GM12878 (cell line): ENCODE data around the gene ADGRG2. TPM values are rescaled to one million over a fixed set of nuclear protein-coding genes. Genes with fewer than 3 reads are reported as not detected.

Experiments
- ATAC-seq: fragments of 200-7000 bp; cut with Tn5 transposase; 3 replicates; pipeline ENCODE4 v1.9.1; 2020; ENCODE audit warnings: mild to moderate bottlenecking, moderate library complexity
- BruUV-seq: library from RNA; stranded (reverse); fragments of 400-500 nt; replicated peaks from 2 replicates; lab custom pipeline; 2021; lab: Mats Ljungman, UMichigan
- CTCF ChIA-PET: fragments of 300-600 bp; sonication (Branson Sonifier 250); formaldehyde crosslinking; extraction: SDS; loops from one replicate; lab custom pipeline; 2021; ENCODE audit warnings: inconsistent platforms; lab: Yijun Ruan, JAX
- POLR2A ChIA-PET: fragments of 350-600 bp; formaldehyde crosslinking; extraction: SDS; loops from one replicate; lab custom pipeline; 2021; ENCODE audit warnings: inconsistent platforms; lab: Charles Lee
- RAD21 ChIA-PET: fragments of 300-600 bp; sonication (Branson Sonifier 250); formaldehyde crosslinking; loops from one replicate; lab custom pipeline; 2023; ENCODE audit warnings: antibody characterized with exemption; ENCODE audit not compliant: unreplicated experiment; lab: Charles Lee
- SMC1A ChIA-PET: fragments of 300-600 bp; sonication (Branson Sonifier 250); formaldehyde crosslinking; loops from one replicate; lab custom pipeline; 2023; ENCODE audit not compliant: unreplicated experiment, uncharacterized antibody; lab: Charles Lee
- DNase-seq: peaks from one replicate; pipeline ENCODE4 v3.0.0-alpha.2; 2011; ENCODE audit warnings: low read depth, low spot score
- FAIRE-seq: peaks from 3 replicates; lab custom pipeline; 2011; peaks lifted over from hg19 to GRCh38; lab: Jason Lieb, UNC
- H2AFZ ChIP-seq: 2 replicates; pipeline ENCODE4 v1.6.0; 2011; ENCODE audit warnings: low read depth, low read length, control low read depth; ENCODE audit not compliant: control insufficient read depth
- H3K27ac ChIP-seq: 2 replicates; pipeline ENCODE4 v1.5.1; 2011; ENCODE audit warnings: control low read depth; ENCODE audit not compliant: control insufficient read depth, insufficient read depth
- H3K27me3 ChIP-seq, 2 experiments: replicated peaks in 1 of 2; 2 replicates each; pipeline versions ENCODE4 v1.6.0 to v1.6.1; 2011; ENCODE audit warnings: low read length in 1 of 2; ENCODE audit not compliant: control insufficient read depth in 2 of 2, insufficient read depth in 2 of 2
- H3K36me3 ChIP-seq, 2 experiments: 2 replicates each; pipeline ENCODE4 v1.5.1; 2011; ENCODE audit warnings: low read length in 1 of 2; ENCODE audit not compliant: control insufficient read depth in 2 of 2, insufficient read depth in 2 of 2
- H3K4me1 ChIP-seq: 2 replicates; pipeline ENCODE4 v1.6.1; 2011; ENCODE audit warnings: mild to moderate bottlenecking, low read length, moderate library complexity, mixed read lengths; ENCODE audit not compliant: control insufficient read depth, insufficient read depth
- H3K4me2 ChIP-seq: 2 replicates; pipeline ENCODE4 v1.6.0; 2011; ENCODE audit warnings: control low read depth; ENCODE audit not compliant: control insufficient read depth, insufficient read depth
- H3K4me3 ChIP-seq: fragments of 200-600 bp; sonication (generic); 2 replicates; pipeline ENCODE4 v1.5.1; 2016
- H3K79me2 ChIP-seq: 2 replicates; pipeline ENCODE4 v1.6.0; 2011; ENCODE audit warnings: low read length; ENCODE audit not compliant: control insufficient read depth, insufficient read depth
- H3K9ac ChIP-seq: 2 replicates; pipeline ENCODE4 v1.8.0; 2011; ENCODE audit warnings: low read length, control low read depth, mixed read lengths; ENCODE audit not compliant: control insufficient read depth, insufficient read depth
- H3K9me3 ChIP-seq: replicated peaks from 3 replicates; pipeline ENCODE4 v1.5.1; 2011; ENCODE audit warnings: mild to moderate bottlenecking, low read length; ENCODE audit not compliant: control insufficient read depth, insufficient read depth
- H4K20me1 ChIP-seq: 2 replicates; pipeline ENCODE4 v1.6.0; 2011; ENCODE audit not compliant: control insufficient read depth, insufficient read depth
- CHD1 ChIP-seq: IDR thresholded peaks from 2 replicates; pipeline ENCODE4 v1.6.1; 2012; ENCODE audit warnings: low read depth, low read length, improper control_type of control experiment
- DPF2 ChIP-seq: fragments of 450-650 bp; IDR thresholded peaks from 2 replicates; pipeline ENCODE4 v1.6.1; 2017; ENCODE audit warnings: mild to moderate bottlenecking
- GATAD2B ChIP-seq: fragments of 450-650 bp; conservative IDR thresholded peaks from 2 replicates; pipeline ENCODE4 v1.6.1; 2017; ENCODE audit warnings: low read depth, mild to moderate bottlenecking, moderate library complexity
- KDM1A ChIP-seq: fragments of 200-600 bp; sonication (generic); IDR thresholded peaks from 2 replicates; pipeline ENCODE4 v1.6.1; 2016; ENCODE audit warnings: borderline replicate concordance
- STAT3 ChIP-seq: IDR thresholded peaks from 2 replicates; pipeline ENCODE4 v1.6.1; 2011; ENCODE audit warnings: low read depth, low read length, improper control_type of control experiment
- TBL1XR1 ChIP-seq: IDR thresholded peaks from 2 replicates; pipeline ENCODE4 v1.6.1; 2012; ENCODE audit warnings: low read depth, low read length, improper control_type of control experiment
- ZNF274 ChIP-seq: IDR thresholded peaks from one replicate; pipeline ENCODE4 v1.8.0; 2011; ENCODE audit not compliant: insufficient read length, insufficient read depth
- WGBS: methylation state at CpG from one replicate; pipeline ENCODE4 v1.1.6; 2016; ENCODE audit warnings: low lambda C conversion rate; ENCODE audit not compliant: insufficient replicate concordance, insufficient coverage; ENCODE audit errors: missing lambda C conversion rate; 5-methylcytosine and 5-hydroxymethylcytosine counted together
- in situ Hi-C: fragments of 300-500 bp; cut with MboI; formaldehyde crosslinking; loops from 9 replicates; pipeline ENCODE4 v1.14.3; 2018; ENCODE audit warnings: mixed read lengths
- intact Hi-C: fragments of 100-400 bp; cut with micrococcal nuclease; formaldehyde crosslinking; loops from one replicate; pipeline ENCODE4 v1.14.2; 2022; ENCODE audit not compliant: unreplicated experiment
- polyA plus RNA-seq, 11 experiments: library from polyadenylated mRNA; depleted of rRNA in 4 of 11; unstranded in 6 of 11; stranded (reverse) in 5 of 11; fragments of >200 nt; fragmentation: Nextera tagmentation in 4 of 11; fragmentation: Illumina TruSeq in 1 of 11; extraction: Ambion mirVana in 4 of 11; extraction: Trizol in 1 of 11; gene quantifications; 1 replicate in 1 of 11; 2 replicates in 10 of 11; pipeline versions ENCODE4 v1.2.1 to v1.2.3, GENCODE V29; 2011 to 2016; ENCODE audit warnings: inconsistent platforms in 2 of 11, missing spikeins in 2 of 11, low read depth in 1 of 11
- total RNA-seq, 4 experiments: library from RNA; depleted of rRNA in 3 of 4; stranded (reverse); fragments of >200 nt in 3 of 4; fragmentation: Illumina TruSeq in 1 of 4; extraction: Trizol in 1 of 4; gene quantifications; 2 replicates each; pipeline versions ENCODE4 v1.2.1 to v1.2.3, GENCODE V29; 2013 to 2021
- TF ChIP-seq, protein P1 (sequence below): fragments of 150-350 bp; IDR thresholded peaks from 2 replicates; pipeline ENCODE4 v1.6.1; 2016; ENCODE audit warnings: low read depth, low read length

The ADGRG2 gene
- total and polyA plus RNA-seq, 10 of the 15 experiments (the other 5 are each of a cell fraction or from before 2014, with no cell fraction given), result 0.02 to 0.29 (median 0.05) TPM; not detected in 5

DNA sequence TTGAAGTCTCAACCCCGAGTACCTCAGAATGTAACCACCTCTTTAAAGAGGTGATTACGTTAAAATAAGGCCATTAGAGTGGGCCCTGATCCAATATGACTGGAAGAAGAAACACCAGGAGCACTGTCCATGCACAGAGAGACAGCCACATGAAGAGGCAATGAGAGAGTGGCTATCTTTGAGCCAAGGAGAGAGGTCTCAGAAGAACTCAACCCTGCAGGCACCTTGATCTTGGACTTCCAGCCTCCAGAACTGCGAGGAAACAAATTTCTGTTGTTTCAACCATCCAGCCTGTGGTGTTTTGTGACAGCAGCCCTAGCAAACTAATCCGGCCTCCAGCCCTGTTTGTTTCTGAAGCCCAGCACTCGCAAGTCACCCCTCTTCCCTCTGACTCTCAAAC is 46.3 kb upstream of the ADGRG2 start:
- no peaks in the 10 kb centered on the region for H3K79me2 ChIP-seq
- WGBS, result 31% methylated on average over 5 of the region's 5 CpGs
- ChIA-PET RAD21 (no interaction called here), SMC1A (no interaction called here), CTCF (no interaction called here), POLR2A (no interaction called here)
- intact Hi-C loops, result no loop called here
- no peak overlapping the region for H3K4me3 ChIP-seq
- H4K20me1 ChIP-seq, result no peaks in the 10 kb centered on the region
- no TSS peak for BruUV-seq
- H3K27ac ChIP-seq, result no peak overlapping the region
- no peak for FAIRE-seq
- in situ Hi-C loops, result no loop called here
- H3K4me1 ChIP-seq, result no peaks in the 10 kb centered on the region
- H3K9me3 ChIP-seq, result no peaks in the 10 kb centered on the region; the same call in 2 of the 3 replicates
- H3K4me2 ChIP-seq, result no peak overlapping the region
- no peak for DNase-seq
- H3K9ac ChIP-seq, result no peak overlapping the region
- no peak overlapping the region for H2AFZ ChIP-seq
- H3K36me3 ChIP-seq, result no peaks in the 10 kb centered on the region
- ATAC-seq, result no peak
- TF ChIP-seq, protein P1, sequence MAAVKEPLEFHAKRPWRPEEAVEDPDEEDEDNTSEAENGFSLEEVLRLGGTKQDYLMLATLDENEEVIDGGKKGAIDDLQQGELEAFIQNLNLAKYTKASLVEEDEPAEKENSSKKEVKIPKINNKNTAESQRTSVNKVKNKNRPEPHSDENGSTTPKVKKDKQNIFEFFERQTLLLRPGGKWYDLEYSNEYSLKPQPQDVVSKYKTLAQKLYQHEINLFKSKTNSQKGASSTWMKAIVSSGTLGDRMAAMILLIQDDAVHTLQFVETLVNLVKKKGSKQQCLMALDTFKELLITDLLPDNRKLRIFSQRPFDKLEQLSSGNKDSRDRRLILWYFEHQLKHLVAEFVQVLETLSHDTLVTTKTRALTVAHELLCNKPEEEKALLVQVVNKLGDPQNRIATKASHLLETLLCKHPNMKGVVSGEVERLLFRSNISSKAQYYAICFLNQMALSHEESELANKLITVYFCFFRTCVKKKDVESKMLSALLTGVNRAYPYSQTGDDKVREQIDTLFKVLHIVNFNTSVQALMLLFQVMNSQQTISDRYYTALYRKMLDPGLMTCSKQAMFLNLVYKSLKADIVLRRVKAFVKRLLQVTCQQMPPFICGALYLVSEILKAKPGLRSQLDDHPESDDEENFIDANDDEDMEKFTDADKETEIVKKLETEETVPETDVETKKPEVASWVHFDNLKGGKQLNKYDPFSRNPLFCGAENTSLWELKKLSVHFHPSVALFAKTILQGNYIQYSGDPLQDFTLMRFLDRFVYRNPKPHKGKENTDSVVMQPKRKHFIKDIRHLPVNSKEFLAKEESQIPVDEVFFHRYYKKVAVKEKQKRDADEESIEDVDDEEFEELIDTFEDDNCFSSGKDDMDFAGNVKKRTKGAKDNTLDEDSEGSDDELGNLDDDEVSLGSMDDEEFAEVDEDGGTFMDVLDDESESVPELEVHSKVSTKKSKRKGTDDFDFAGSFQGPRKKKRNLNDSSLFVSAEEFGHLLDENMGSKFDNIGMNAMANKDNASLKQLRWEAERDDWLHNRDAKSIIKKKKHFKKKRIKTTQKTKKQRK, result no peak
- no peak for TF ChIP-seq KDM1A
- no peak for TF ChIP-seq TBL1XR1
- no peak for TF ChIP-seq GATAD2B
- TF ChIP-seq DPF2, result no peak
- TF ChIP-seq CHD1, result no peak
- no peak for TF ChIP-seq ZNF274
- TF ChIP-seq STAT3, result no peak
- H3K27me3 ChIP-seq, result no peaks in the 10 kb centered on the region
